ENCODE measurements around the gene FAM24B.

FAM24B gene

GRCh38 chr10:122822973-122823690 is 56.2 kb downstream of the FAM24B start:
- TF ChIP-seq, protein P1, sequence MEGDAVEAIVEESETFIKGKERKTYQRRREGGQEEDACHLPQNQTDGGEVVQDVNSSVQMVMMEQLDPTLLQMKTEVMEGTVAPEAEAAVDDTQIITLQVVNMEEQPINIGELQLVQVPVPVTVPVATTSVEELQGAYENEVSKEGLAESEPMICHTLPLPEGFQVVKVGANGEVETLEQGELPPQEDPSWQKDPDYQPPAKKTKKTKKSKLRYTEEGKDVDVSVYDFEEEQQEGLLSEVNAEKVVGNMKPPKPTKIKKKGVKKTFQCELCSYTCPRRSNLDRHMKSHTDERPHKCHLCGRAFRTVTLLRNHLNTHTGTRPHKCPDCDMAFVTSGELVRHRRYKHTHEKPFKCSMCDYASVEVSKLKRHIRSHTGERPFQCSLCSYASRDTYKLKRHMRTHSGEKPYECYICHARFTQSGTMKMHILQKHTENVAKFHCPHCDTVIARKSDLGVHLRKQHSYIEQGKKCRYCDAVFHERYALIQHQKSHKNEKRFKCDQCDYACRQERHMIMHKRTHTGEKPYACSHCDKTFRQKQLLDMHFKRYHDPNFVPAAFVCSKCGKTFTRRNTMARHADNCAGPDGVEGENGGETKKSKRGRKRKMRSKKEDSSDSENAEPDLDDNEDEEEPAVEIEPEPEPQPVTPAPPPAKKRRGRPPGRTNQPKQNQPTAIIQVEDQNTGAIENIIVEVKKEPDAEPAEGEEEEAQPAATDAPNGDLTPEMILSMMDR (conservative IDR thresholded peaks at IDR 0.05; ENCODE audit: low read depth, low read length), result no peak
- no peak for DNase-seq (ENCODE audit: low read depth)

GRCh38 chr10:122821808-122822207 is 57.6 kb downstream of the FAM24B start:
- H3K4me3 ChIP-seq (ENCODE audit: low read length), result no peak overlapping the region
- TF ChIP-seq, protein P1 (conservative IDR thresholded peaks at IDR 0.05; ENCODE audit: low read depth, low read length), result no peak
- DNase-seq (ENCODE audit: low read depth), result no peak

More at GRCh38 chr10:122822973-122823690, 56.2 kb downstream of the FAM24B start:
- no peak overlapping the region for H3K4me3 ChIP-seq (ENCODE audit: low read length)

DNA sequence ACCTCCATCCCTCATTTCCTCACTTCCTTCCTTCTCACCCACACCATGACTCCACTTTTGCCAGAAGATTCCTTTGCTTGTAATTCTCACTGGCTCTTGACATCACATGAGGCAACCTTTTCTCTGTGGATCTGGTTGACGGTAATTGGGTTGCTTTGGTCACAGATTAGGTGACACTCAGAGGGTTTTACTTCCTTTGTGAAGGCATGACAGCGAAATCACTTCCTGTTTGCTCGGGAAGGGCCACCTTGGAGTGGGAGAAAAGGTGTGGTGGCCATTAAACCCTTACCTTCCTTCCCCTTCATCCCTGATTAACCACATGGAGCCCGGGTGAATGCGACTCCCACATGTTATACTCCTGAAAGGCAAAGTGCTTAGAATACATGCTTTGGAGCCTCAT is 63.9 kb downstream of the FAM24B start:
- TF ChIP-seq, protein P1 (conservative IDR thresholded peaks at IDR 0.05; ENCODE audit: low read depth, low read length), result no peak
- H3K4me3 ChIP-seq (ENCODE audit: low read length), result no peak overlapping the region
- no peak for DNase-seq (ENCODE audit: low read depth)

GRCh38 chr10:122814493-122814892 is 64.9 kb downstream of the FAM24B start:
- TF ChIP-seq, protein P1 (conservative IDR thresholded peaks at IDR 0.05; ENCODE audit: low read depth, low read length), result no peak
- no peak overlapping the region for H3K4me3 ChIP-seq (ENCODE audit: low read length)
- no peak for DNase-seq (ENCODE audit: low read depth)

- no peak overlapping the region for H3K4me3 ChIP-seq (ENCODE audit: low read length)
- DNase-seq (ENCODE audit: low read depth), result no peak
- TF ChIP-seq, protein P1 (conservative IDR thresholded peaks at IDR 0.05; ENCODE audit: low read depth, low read length), result no peak
Observed at GRCh38 chr10:122812751-122813150, 66.6 kb downstream of the FAM24B start.

DNA sequence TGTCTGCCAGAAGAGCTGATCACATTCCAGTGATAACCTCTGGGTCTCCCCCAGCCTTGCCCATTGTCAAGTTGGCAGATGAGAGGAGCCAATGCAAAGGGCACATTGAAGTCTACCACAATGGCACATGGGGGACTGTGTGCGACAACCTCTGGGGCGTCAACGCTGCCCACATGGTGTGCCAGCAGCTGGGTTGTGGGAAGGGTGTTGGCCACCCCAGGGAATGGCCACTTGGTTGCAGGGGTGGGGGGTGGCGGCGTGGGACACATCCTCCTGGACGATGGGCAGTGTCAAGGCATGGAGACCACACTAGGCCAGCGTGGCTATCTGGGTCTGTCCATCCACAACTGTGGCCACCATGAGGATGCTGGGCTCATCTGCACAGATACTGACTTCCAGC is 77.1 kb downstream of the FAM24B start:
- TF ChIP-seq, protein P1 (conservative IDR thresholded peaks at IDR 0.05; ENCODE audit: low read depth, low read length), result no peak
- no peak overlapping the region for H3K4me3 ChIP-seq (ENCODE audit: low read length)
- DNase-seq (ENCODE audit: low read depth), result no peak
